Kidney (tissue), 14 donors: ENCODE data around the gene PLK1. TPM values are rescaled to one million over a fixed set of nuclear protein-coding genes. Genes with fewer than 3 reads are reported as not detected.
"Not testable (repeated sequence)": the region's sequence is repeated elsewhere in the genome, so short reads cannot be mapped to it uniquely, and the experiment has no call there.

Source experiments
- DNase-seq, 5 donors: peaks; one replicate each; pipeline ENCODE4 v3.0.0-alpha.2; 2013 to 2020
- FAIRE-seq: peaks from 2 replicates; lab custom pipeline; 2012; peaks lifted over from hg19 to GRCh38; lab: Jason Lieb, UNC
- H3K27ac ChIP-seq, 2 donors: one replicate each; pipeline ENCODE4 v1.7.0; 2013; ENCODE audit warnings: low read depth in 2 of 2, low read length in 2 of 2, inconsistent platforms in 1 of 2
- H3K27me3 ChIP-seq: one replicate; pipeline ENCODE4 v1.7.1; 2013; ENCODE audit warnings: low read length, inconsistent platforms; ENCODE audit not compliant: control insufficient read depth, insufficient read depth
- H3K36me3 ChIP-seq, 3 donors: one replicate each; pipeline versions ENCODE4 v1.7.0 to v1.7.1; 2013; ENCODE audit warnings: low read length in 3 of 3, control low read depth in 1 of 3, inconsistent platforms in 1 of 3; ENCODE audit not compliant: insufficient read depth in 3 of 3, control insufficient read depth in 2 of 3
- H3K4me1 ChIP-seq, 3 donors: one replicate each; pipeline versions ENCODE4 v1.7.0 to v1.7.1; 2013; ENCODE audit warnings: low read length in 3 of 3, inconsistent platforms in 1 of 3, low read depth in 1 of 3; ENCODE audit not compliant: control insufficient read depth in 2 of 3, insufficient read depth in 2 of 3
- H3K4me3 ChIP-seq, 3 donors: one replicate each; pipeline versions ENCODE4 v1.7.0 to v1.8.1; 2013; ENCODE audit warnings: low read length in 3 of 3, control low read depth in 1 of 3, inconsistent platforms in 1 of 3
- H3K9ac ChIP-seq, 3 donors: one replicate each; pipeline versions ENCODE4 v1.7.0 to v1.7.1; 2013; ENCODE audit warnings: low read length in 3 of 3, control low read depth in 1 of 3, inconsistent platforms in 1 of 3
- H3K9me3 ChIP-seq, 3 donors: one replicate each; pipeline versions ENCODE4 v1.7.0 to v1.7.1; 2013; ENCODE audit warnings: low read length in 3 of 3, control low read depth in 1 of 3, inconsistent platforms in 1 of 3; ENCODE audit not compliant: control insufficient read depth in 2 of 3, insufficient read depth in 1 of 3
- intact Hi-C: fragments of 100-400 bp; cut with DNase I; formaldehyde crosslinking; loops from one replicate; pipeline ENCODE4 v1.11.1; 2022
- polyA plus RNA-seq: library from polyadenylated mRNA; stranded (reverse); fragments of 350-450 nt; fragmentation: Illumina TruSeq; extraction: RNeasy Lipid Tissue Mini Kit (QIAGEN cat#74804); gene quantifications from one replicate; pipeline ENCODE4 v1.2.3, GENCODE V29; 2014; ENCODE audit warnings: low read depth, low replicate concordance; ENCODE audit not compliant: insufficient read depth
- total RNA-seq: library from RNA; stranded (reverse); fragmentation: NEBNext Ultra II Directional; extraction: Animal tissue kit (Norgen Biotek cat#: 25700); gene quantifications from one replicate; pipeline ENCODE4 v1.2.1, GENCODE V29; 2021
- TF ChIP-seq, protein P1 (sequence below): IDR thresholded peaks from 3 replicates; pipeline ENCODE4 v1.5.1; 2012; ENCODE audit warnings: mild to moderate bottlenecking, moderate library complexity, borderline replicate concordance; ENCODE audit not compliant: insufficient read depth; ENCODE audit errors: extremely low read depth
- donor health status: control.
- donor health status: control.
- donor health status: control.
- donor health status: control.
- donor health status: control.
- donor health status: DM: yes; HTN: yes; CAD: no.
- donor health status: Normal renal cell carcinoma (clear cell type).

PLK1 gene
- total and polyA plus RNA-seq, 2 donors from 2014 or later: 0.71 to 2.5 TPM

DNA sequence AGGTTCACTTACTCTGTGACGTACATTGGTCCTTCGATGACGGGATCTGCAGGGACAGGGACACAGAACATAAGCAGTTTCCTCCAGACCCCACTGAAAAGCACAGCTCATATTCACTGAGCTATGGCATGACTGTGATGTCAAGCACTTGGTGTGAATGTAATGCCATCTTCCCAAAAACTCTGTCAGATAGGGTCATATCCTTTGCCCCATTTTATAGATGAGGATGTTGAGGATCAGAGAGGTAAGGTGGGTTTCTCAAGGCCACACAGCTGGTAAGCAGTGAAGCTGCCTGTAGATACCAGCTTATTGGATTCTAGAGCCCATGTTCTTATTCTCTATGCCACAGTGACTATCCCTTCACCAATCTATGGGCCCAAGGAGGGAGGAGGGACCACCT lies 31.8 kb downstream of the PLK1 start:
- Histone ChIP-seq H3K9me3 (peaks cover 0 to 5% (median 0%) of the 10 kb centered on the region in 3 donors), H3K27me3 (peaks cover 7% of the 10 kb centered on the region), H3K36me3 (no peaks in the 10 kb centered on the region), H3K27ac (no peak overlapping the region), H3K9ac (no peak overlapping the region), H3K4me3 (no peak overlapping the region), H3K4me1 (no peaks in the 10 kb centered on the region)
- intact Hi-C loops: no loop called here
- TF ChIP-seq, protein P1, sequence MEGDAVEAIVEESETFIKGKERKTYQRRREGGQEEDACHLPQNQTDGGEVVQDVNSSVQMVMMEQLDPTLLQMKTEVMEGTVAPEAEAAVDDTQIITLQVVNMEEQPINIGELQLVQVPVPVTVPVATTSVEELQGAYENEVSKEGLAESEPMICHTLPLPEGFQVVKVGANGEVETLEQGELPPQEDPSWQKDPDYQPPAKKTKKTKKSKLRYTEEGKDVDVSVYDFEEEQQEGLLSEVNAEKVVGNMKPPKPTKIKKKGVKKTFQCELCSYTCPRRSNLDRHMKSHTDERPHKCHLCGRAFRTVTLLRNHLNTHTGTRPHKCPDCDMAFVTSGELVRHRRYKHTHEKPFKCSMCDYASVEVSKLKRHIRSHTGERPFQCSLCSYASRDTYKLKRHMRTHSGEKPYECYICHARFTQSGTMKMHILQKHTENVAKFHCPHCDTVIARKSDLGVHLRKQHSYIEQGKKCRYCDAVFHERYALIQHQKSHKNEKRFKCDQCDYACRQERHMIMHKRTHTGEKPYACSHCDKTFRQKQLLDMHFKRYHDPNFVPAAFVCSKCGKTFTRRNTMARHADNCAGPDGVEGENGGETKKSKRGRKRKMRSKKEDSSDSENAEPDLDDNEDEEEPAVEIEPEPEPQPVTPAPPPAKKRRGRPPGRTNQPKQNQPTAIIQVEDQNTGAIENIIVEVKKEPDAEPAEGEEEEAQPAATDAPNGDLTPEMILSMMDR: no peak
- FAIRE-seq (no peak), DNase-seq (no peak)

DNA sequence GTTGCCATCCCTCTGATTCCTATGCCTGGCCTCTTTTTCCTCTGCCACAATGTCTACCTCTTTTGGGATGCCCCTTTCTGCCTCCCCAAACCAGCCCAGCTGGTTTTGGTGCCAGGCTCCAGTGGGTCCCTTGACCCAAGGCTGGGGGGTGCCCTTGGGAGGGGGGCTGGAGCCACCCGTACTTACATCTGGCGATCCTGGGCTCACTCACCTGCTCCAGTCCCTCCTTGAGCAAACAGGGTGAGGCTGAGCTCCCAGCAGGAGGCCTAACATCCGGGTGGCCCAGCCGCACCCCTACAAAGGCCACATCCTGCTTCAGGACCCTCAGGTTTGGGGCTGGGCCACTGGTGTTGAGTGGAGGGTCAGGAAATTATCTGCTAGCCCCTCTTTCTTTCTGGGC lies 33.1 kb downstream of the PLK1 start:
- FAIRE-seq: no peak
- TF ChIP-seq, protein P1: no peak
- Histone ChIP-seq H3K27ac (no peak overlapping the region), H3K36me3 (no peaks in the 10 kb centered on the region), H3K4me3 (no peak overlapping the region), H3K27me3 (peaks cover 7% of the 10 kb centered on the region), H3K4me1 (no peaks in the 10 kb centered on the region), H3K9ac (no peak overlapping the region), H3K9me3 (peaks cover 0 to 5% (median 0%) of the 10 kb centered on the region in 3 donors)
- intact Hi-C loops: no loop called here
- DNase-seq: no peak

DNA sequence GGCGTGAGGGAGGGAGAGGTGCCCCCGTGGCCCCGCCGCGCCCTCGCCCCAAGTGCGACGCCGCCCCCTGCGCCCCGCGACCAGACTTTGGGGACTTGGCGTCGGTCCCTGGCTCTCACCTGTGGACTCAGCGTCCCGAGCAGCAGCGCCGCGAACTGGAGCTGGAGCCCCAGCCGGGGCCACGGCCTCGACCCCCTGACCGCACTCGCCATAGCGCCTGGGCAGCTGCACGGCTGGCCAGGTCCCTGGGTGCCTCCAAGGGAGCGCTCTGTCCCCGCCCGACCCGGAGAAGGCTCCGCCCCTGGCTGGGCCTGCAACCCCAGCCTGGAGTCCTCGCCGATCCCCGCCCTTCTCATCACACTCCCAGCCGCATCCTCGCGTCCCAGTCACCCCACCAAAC lies 34.3 kb downstream of the PLK1 start, which contains the start of gene ERN2:
TSS of gene ERN2 (minus strand) at position 247 of the 400 bp plus-strand sequence. CDS start at position 212, 35 bp downstream.
- H3K27ac ChIP-seq: no peak within 1 kb of the TSS
- no peak within 1 kb of the TSS for H3K9ac ChIP-seq
- H3K4me1 ChIP-seq: no peaks in the 10 kb centered on the region
- H3K4me3 ChIP-seq: no peak within 1 kb of the TSS
- no peak for FAIRE-seq
- H3K9me3 ChIP-seq: peaks cover 0 to 5% (median 0%) of the 10 kb centered on the region in 3 donors
- H3K36me3 ChIP-seq: no peaks in the 10 kb centered on the region
- DNase-seq: no peak
- H3K27me3 ChIP-seq: peaks cover 7% of the 10 kb centered on the region
- intact Hi-C loops: no loop called here
- TF ChIP-seq, protein P1: no peak

DNA sequence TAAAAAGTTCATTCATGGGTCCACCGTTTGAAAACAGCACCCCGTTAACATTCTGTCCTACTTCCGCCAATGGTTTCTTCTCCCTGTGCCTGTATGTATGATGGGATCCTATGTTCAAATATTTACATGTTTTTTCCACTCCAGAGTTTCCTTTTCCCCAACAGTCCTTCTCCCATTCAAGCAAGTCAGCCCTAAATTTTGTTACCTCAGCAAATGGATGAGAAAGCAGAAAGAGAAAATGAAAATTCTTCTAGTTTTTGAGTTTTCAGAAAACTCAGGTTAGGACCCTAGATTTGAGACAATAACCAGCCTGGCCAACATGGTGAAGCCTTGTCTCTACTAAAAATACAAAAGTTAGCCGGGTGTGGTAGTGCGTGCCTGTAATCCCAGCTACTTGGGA lies 37.8 kb downstream of the PLK1 start:
- Histone ChIP-seq H3K27me3 (peaks cover 7% of the 10 kb centered on the region), H3K9ac (no peak overlapping the region), H3K36me3 (no peaks in the 10 kb centered on the region), H3K27ac (no peak overlapping the region), H3K4me3 (no peak overlapping the region), H3K9me3 (no peaks in the 10 kb centered on the region), H3K4me1 (no peaks in the 10 kb centered on the region)
- no peak for DNase-seq
- TF ChIP-seq, protein P1: no peak
- intact Hi-C loops: no loop called here
- no peak for FAIRE-seq

DNA sequence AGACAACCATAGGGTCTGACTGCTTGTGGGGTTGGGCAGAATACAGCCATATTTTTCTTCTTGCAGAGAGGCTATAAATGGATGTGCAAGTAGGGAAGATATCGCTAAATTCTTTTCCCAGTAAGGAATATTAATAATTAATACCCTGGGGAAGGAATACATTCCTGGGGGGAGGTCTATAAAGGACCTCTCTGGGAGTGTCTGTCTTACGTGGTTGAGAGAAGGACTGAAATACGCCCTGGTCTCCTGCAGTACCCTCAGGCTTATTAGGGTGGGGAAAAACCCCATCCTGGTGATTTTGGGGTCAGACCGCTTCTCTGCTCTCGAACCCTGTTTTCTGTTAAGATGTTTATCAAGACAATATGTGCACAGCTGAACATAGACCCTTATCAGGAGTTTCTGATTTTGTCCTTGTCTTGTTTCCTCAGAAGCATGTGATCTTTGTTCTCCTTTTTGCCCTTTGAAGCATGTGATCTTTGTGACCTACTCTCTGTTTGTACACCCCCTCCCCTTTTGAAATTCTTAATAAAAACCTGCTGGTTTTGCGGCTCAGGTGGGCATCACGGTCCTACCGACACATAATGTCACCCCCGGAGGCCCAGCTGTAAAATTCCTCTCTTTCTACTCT lies 44.0 kb downstream of the PLK1 start:
- H3K4me3 ChIP-seq, H3K36me3 ChIP-seq, H3K9me3 ChIP-seq, DNase-seq, intact Hi-C loops, H3K27me3 ChIP-seq, H3K9ac ChIP-seq, H3K4me1 ChIP-seq, FAIRE-seq, H3K27ac ChIP-seq: not testable (repeated sequence)
